Smooth muscle cell (in vitro differentiated cells): ENCODE data around the gene SMIM7. TPM values are rescaled to one million over a fixed set of nuclear protein-coding genes. Genes with fewer than 3 reads are reported as not detected.

ENCODE experiments used
- DNase-seq: peaks from one replicate; lab custom pipeline; 2025; ENCODE audit not compliant: unreplicated experiment; lab: John Stamatoyannopoulos, UW
- H2AFZ ChIP-seq: fragments of 200-600 bp; sonication (generic); 2 replicates; pipeline ENCODE4 v1.6.0; 2016; ENCODE audit warnings: antibody characterized with exemption, low read depth, mild to moderate bottlenecking
- H3F3A ChIP-seq: fragments of 200-600 bp; sonication (generic); 2 replicates; pipeline ENCODE4 v1.6.0; 2017; ENCODE audit warnings: antibody characterized with exemption, low read depth
- H3K27ac ChIP-seq: fragments of 200-600 bp; sonication (generic); 2 replicates; pipeline ENCODE4 v1.5.1; 2016; ENCODE audit warnings: low read depth, mild to moderate bottlenecking
- H3K27me3 ChIP-seq: fragments of 200-600 bp; sonication (generic); 2 replicates; pipeline ENCODE4 v1.6.1; 2016; ENCODE audit warnings: low read depth, mild to moderate bottlenecking
- H3K36me3 ChIP-seq: fragments of 200-600 bp; sonication (generic); 2 replicates; pipeline ENCODE4 v1.5.1; 2016; ENCODE audit warnings: low read depth
- H3K4me1 ChIP-seq: fragments of 200-600 bp; sonication (generic); 2 replicates; pipeline ENCODE4 v1.5.1; 2016; ENCODE audit warnings: low read depth
- H3K4me2 ChIP-seq: fragments of 200-600 bp; sonication (generic); 2 replicates; pipeline ENCODE4 v1.6.0; 2016; ENCODE audit warnings: mild to moderate bottlenecking
- H3K4me3 ChIP-seq: fragments of 200-600 bp; sonication (generic); 2 replicates; pipeline ENCODE4 v1.5.1; 2016; ENCODE audit warnings: mild to moderate bottlenecking
- H3K79me2 ChIP-seq: fragments of 200-600 bp; sonication (generic); 2 replicates; pipeline ENCODE4 v1.6.0; 2016; ENCODE audit warnings: low read depth, mild to moderate bottlenecking
- H3K9ac ChIP-seq: fragments of 200-600 bp; sonication (generic); 2 replicates; pipeline ENCODE4 v1.6.0; 2016; ENCODE audit warnings: low read depth
- H3K9me3 ChIP-seq: fragments of 200-600 bp; sonication (generic); replicated peaks from 2 replicates; pipeline ENCODE4 v1.5.1; 2016; ENCODE audit warnings: low read depth
- H4K20me1 ChIP-seq: fragments of 200-600 bp; sonication (generic); 2 replicates; pipeline ENCODE4 v1.6.0; 2016; ENCODE audit warnings: low read depth
- CTCF ChIP-seq: fragments of 200-600 bp; sonication (generic); IDR thresholded peaks from 2 replicates; pipeline ENCODE4 v1.5.1; 2017; ENCODE audit warnings: borderline replicate concordance, mild to moderate bottlenecking, antibody characterized with exemption; ENCODE audit not compliant: insufficient read depth, poor library complexity, severe bottlenecking
- WGBS: methylation state at CpG from one replicate; pipeline ENCODE4 v1.1.7; 2016; ENCODE audit warnings: low lambda C conversion rate; 5-methylcytosine and 5-hydroxymethylcytosine counted together
- polyA plus RNA-seq: library from polyadenylated mRNA; unstranded; fragments of >200 nt; fragmentation: Nextera tagmentation; extraction: Ambion mirVana; gene quantifications from 2 replicates; pipeline ENCODE4 v1.2.1, GENCODE V29; 2016
- total RNA-seq: library from RNA; depleted of rRNA; stranded (reverse); fragments of >200 nt; gene quantifications from 2 replicates; pipeline ENCODE4 v1.2.3, GENCODE V29; 2014

SMIM7 gene
- total and polyA plus RNA-seq, 2 experiments from 2014 or later = 64.4 to 109 TPM

- Histone ChIP-seq H3K4me2 (no peak overlapping the region), H3K36me3 (no peaks in the 10 kb centered on the region), H3K9me3 (no peaks in the 10 kb centered on the region), H3K79me2 (peaks cover 99% of the 10 kb centered on the region), H3K27me3 (no peaks in the 10 kb centered on the region), H2AFZ (no peak overlapping the region), H4K20me1 (peaks cover 97% of the 10 kb centered on the region), H3K9ac (no peak overlapping the region), H3K27ac (no peak overlapping the region), H3K4me1 (peaks cover 8% of the 10 kb centered on the region), H3K4me3 (no peak overlapping the region), H3F3A (no peaks in the 10 kb centered on the region)
- DNase-seq = no peak
- WGBS = 100% methylated on average over 2 of the region's 2 CpGs
- no peak for TF ChIP-seq CTCF
Measured at GRCh38 chr19:16623066-16623465, 36.9 kb downstream of the SMIM7 start.

GRCh38 chr19:16621165-16621800 is 38.7 kb downstream of the SMIM7 start:
- no peak overlapping the region for H3K9ac ChIP-seq
- no peaks in the 10 kb centered on the region for H3K27me3 ChIP-seq
- DNase-seq = no peak
- peaks cover 100% of the 10 kb centered on the region for H3K79me2 ChIP-seq
- no peak overlapping the region for H3K4me2 ChIP-seq
- WGBS = 89% methylated on average over 7 of the region's 7 CpGs
- no peak overlapping the region for H3K27ac ChIP-seq
- H2AFZ ChIP-seq = no peak overlapping the region
- H3K4me1 ChIP-seq = peaks cover 5% of the 10 kb centered on the region
- H3K4me3 ChIP-seq = no peak overlapping the region
- no peak for TF ChIP-seq CTCF
- H3F3A ChIP-seq = no peaks in the 10 kb centered on the region
- peaks cover 100% of the 10 kb centered on the region for H4K20me1 ChIP-seq
- no peaks in the 10 kb centered on the region for H3K9me3 ChIP-seq
- H3K36me3 ChIP-seq = no peaks in the 10 kb centered on the region

- Histone ChIP-seq H3K4me2 (no peak overlapping the region), H3K27me3 (no peaks in the 10 kb centered on the region), H3K4me1 (no peaks in the 10 kb centered on the region), H3K79me2 (peaks cover 99% of the 10 kb centered on the region), H3K9me3 (no peaks in the 10 kb centered on the region), H3K27ac (no peak overlapping the region), H2AFZ (no peak overlapping the region), H3K4me3 (no peak overlapping the region), H3K36me3 (no peaks in the 10 kb centered on the region), H3K9ac (no peak overlapping the region), H4K20me1 (peaks cover 100% of the 10 kb centered on the region), H3F3A (no peaks in the 10 kb centered on the region)
- no peak for TF ChIP-seq CTCF
- no peak for DNase-seq
- WGBS = 83% methylated on average over 3 of the region's 3 CpGs
Measured at GRCh38 chr19:16620584-16620983, 39.4 kb downstream of the SMIM7 start.

- H3F3A ChIP-seq = no peaks in the 10 kb centered on the region
- H3K4me1 ChIP-seq = no peaks in the 10 kb centered on the region
- no peak overlapping the region for H3K27ac ChIP-seq
- peaks cover 100% of the 10 kb centered on the region for H4K20me1 ChIP-seq
- no peak for DNase-seq
- no peak overlapping the region for H2AFZ ChIP-seq
- TF ChIP-seq CTCF = no peak
- no peaks in the 10 kb centered on the region for H3K36me3 ChIP-seq
- no peak overlapping the region for H3K4me3 ChIP-seq
- H3K27me3 ChIP-seq = no peaks in the 10 kb centered on the region
- peaks cover 98% of the 10 kb centered on the region for H3K79me2 ChIP-seq
- H3K4me2 ChIP-seq = no peak overlapping the region
- no peaks in the 10 kb centered on the region for H3K9me3 ChIP-seq
- 96% methylated on average over 5 of the region's 5 CpGs for WGBS
- no peak overlapping the region for H3K9ac ChIP-seq
Measured at GRCh38 chr19:16620018-16620417, 39.9 kb downstream of the SMIM7 start.
